OCI-LY1 (cell line): ENCODE data around the gene RERE.

ENCODE experiments used
- CTCF ChIP-seq: fragments of 200-600 bp; sonication (generic), shearing (Covaris generic); IDR thresholded peaks from 2 replicates; pipeline ENCODE4 v1.5.1; 2017; ENCODE audit warnings: mild to moderate bottlenecking, antibody characterized with exemption, low read length, moderate library complexity, mixed read lengths
- EZH2 ChIP-seq: fragments of 200-600 bp; sonication (generic), shearing (Covaris generic); IDR thresholded peaks from 2 replicates; pipeline ENCODE4 v1.8.0; 2017; ENCODE audit warnings: borderline replicate concordance, mixed run types, mild to moderate bottlenecking, antibody characterized with exemption, low read length, moderate library complexity, mixed read lengths

- TF ChIP-seq CTCF (no peak), EZH2 (no peak)
Measured at GRCh38 chr1:8420318-8420717, 397.1 kb downstream of the RERE start.
